ENCODE data around the gene CEP68. TPM values are rescaled to one million over a fixed set of nuclear protein-coding genes. Genes with fewer than 3 reads are reported as not detected.

The CEP68 gene
- total RNA-seq (2014; rRNA removed; shearing (Covaris generic)) (5.1 and 7.3 TPM in 2 replicates), polyA plus RNA-seq (2016; fragmentation: Nextera tagmentation; extraction: Ambion mirVana) (7.9 and 10.7 TPM in 2 replicates)

GRCh38 chr2:65056215-65057053 lies at the start of gene CEP68:
CEP68 (plus strand) TSS chr2:65056416; CDS start chr2:65069445, 13,029 bp downstream.
- Histone ChIP-seq H3K27ac (peak within 1 kb of the TSS; percentile 40), H3K79me2 (ENCODE audit: insufficient read depth) (peaks cover 47% of the 10 kb centered on the region), H3K4me3 (peak within 1 kb of the TSS; percentile 90), H4K20me1 (ENCODE audit: insufficient read depth) (no peaks in the 10 kb centered on the region), H3K9me2 (ENCODE audit: insufficient read depth) (no peaks in the 10 kb centered on the region), H2AFZ (peak within 1 kb of the TSS; percentile 98), H3K9ac (peak within 1 kb of the TSS; percentile 84), H3K27me3 (replicated peaks; ENCODE audit: insufficient read depth) (no peaks in the 10 kb centered on the region), H3K9me3 (ENCODE audit: low read depth) (no peaks in the 10 kb centered on the region), H3K36me3 (ENCODE audit: low read depth) (no peaks in the 10 kb centered on the region), H3K4me2 (ENCODE audit: unreplicated experiment) (peak within 1 kb of the TSS; percentile 98), H3F3A (ENCODE audit: insufficient read depth) (no peaks in the 10 kb centered on the region), H3K4me1 (ENCODE audit: insufficient read depth) (peaks cover 7% of the 10 kb centered on the region; the same call in 1 of the 2 replicates)
- in situ Hi-C loops (cut with MboI): loop anchor here (25.0 kb wide), 1 partner anchor 506 kb away; no protein-coding TSS in a partner anchor
- DNase-seq: peak; percentile 99
- TF ChIP-seq EZH2 (IDR thresholded peaks at IDR 0.05; ENCODE audit: insufficient read depth, poor library complexity, severe bottlenecking) (no peak), EZH2phosphoT487 (IDR thresholded peaks at IDR 0.05; ENCODE audit: insufficient read depth, low read depth) (no peak)
- WGBS, 2 experiments (ENCODE audit: low coverage in 1 of 2, low lambda C conversion rate in 2 of 2, missing lambda C conversion rate in 2 of 2): 0 to 1% methylated on average over 60 to 74 of the region's 99 CpGs

- H3K9ac ChIP-seq: no peak overlapping the region
- 52 to 77% methylated on average over 1 of the region's 1 CpG for WGBS, 2 experiments (ENCODE audit: low coverage in 1 of 2, low lambda C conversion rate in 2 of 2, missing lambda C conversion rate in 2 of 2)
- H3K4me3 ChIP-seq: no peak overlapping the region
- no peaks in the 10 kb centered on the region for H3K79me2 ChIP-seq (ENCODE audit: insufficient read depth)
- no peaks in the 10 kb centered on the region for H3K9me3 ChIP-seq (ENCODE audit: low read depth)
- no peaks in the 10 kb centered on the region for H3K9me2 ChIP-seq (ENCODE audit: insufficient read depth)
- in situ Hi-C loops (cut with MboI): no loop called here
- TF ChIP-seq EZH2 (IDR thresholded peaks at IDR 0.05; ENCODE audit: insufficient read depth, poor library complexity, severe bottlenecking) (no peak), EZH2phosphoT487 (IDR thresholded peaks at IDR 0.05; ENCODE audit: insufficient read depth, low read depth) (no peak)
- H3K36me3 ChIP-seq (ENCODE audit: low read depth): peaks cover 50% of the 10 kb centered on the region
- no peak overlapping the region for H3K27ac ChIP-seq
- H3K4me2 ChIP-seq (ENCODE audit: unreplicated experiment): no peak overlapping the region
- no peaks in the 10 kb centered on the region for H4K20me1 ChIP-seq (ENCODE audit: insufficient read depth)
- H3K27me3 ChIP-seq (replicated peaks; ENCODE audit: insufficient read depth): no peaks in the 10 kb centered on the region
- no peak overlapping the region for H2AFZ ChIP-seq
- H3K4me1 ChIP-seq (ENCODE audit: insufficient read depth): no peaks in the 10 kb centered on the region
- H3F3A ChIP-seq (ENCODE audit: insufficient read depth): no peaks in the 10 kb centered on the region
- DNase-seq: no peak
These were observed 42.4 kb upstream of the CEP68 start for GRCh38 chr2:65013776-65014175.

- Histone ChIP-seq H3K27ac (no peak overlapping the region), H3K79me2 (ENCODE audit: insufficient read depth) (no peaks in the 10 kb centered on the region), H3F3A (ENCODE audit: insufficient read depth) (no peaks in the 10 kb centered on the region), H3K27me3 (replicated peaks; ENCODE audit: insufficient read depth) (no peaks in the 10 kb centered on the region), H3K9ac (no peak overlapping the region), H2AFZ (no peak overlapping the region), H3K4me1 (ENCODE audit: insufficient read depth) (no peaks in the 10 kb centered on the region), H3K36me3 (ENCODE audit: low read depth) (peaks cover 50% of the 10 kb centered on the region), H3K4me2 (ENCODE audit: unreplicated experiment) (no peak overlapping the region), H4K20me1 (ENCODE audit: insufficient read depth) (no peaks in the 10 kb centered on the region), H3K4me3 (no peak overlapping the region), H3K9me2 (ENCODE audit: insufficient read depth) (no peaks in the 10 kb centered on the region), H3K9me3 (ENCODE audit: low read depth) (no peaks in the 10 kb centered on the region)
- in situ Hi-C loops (cut with MboI): no loop called here
- 87 to 90% methylated on average over 5 of the region's 5 CpGs for WGBS, 2 experiments (ENCODE audit: low coverage in 1 of 2, low lambda C conversion rate in 2 of 2, missing lambda C conversion rate in 2 of 2)
- peak; percentile 21 for DNase-seq
- TF ChIP-seq EZH2 (IDR thresholded peaks at IDR 0.05; ENCODE audit: insufficient read depth, poor library complexity, severe bottlenecking): no peak
These were observed 40.5 kb upstream of the CEP68 start for GRCh38 chr2:65015731-65016130.

- in situ Hi-C loops (cut with MboI): no loop called here
- Histone ChIP-seq H2AFZ (no peak overlapping the region), H3F3A (ENCODE audit: insufficient read depth) (no peaks in the 10 kb centered on the region), H3K27me3 (replicated peaks; ENCODE audit: insufficient read depth) (no peaks in the 10 kb centered on the region), H3K4me2 (ENCODE audit: unreplicated experiment) (no peak overlapping the region), H3K9me2 (ENCODE audit: insufficient read depth) (no peaks in the 10 kb centered on the region), H3K79me2 (ENCODE audit: insufficient read depth) (no peaks in the 10 kb centered on the region), H3K27ac (no peak overlapping the region), H4K20me1 (ENCODE audit: insufficient read depth) (no peaks in the 10 kb centered on the region), H3K4me1 (ENCODE audit: insufficient read depth) (no peaks in the 10 kb centered on the region), H3K4me3 (no peak overlapping the region), H3K36me3 (ENCODE audit: low read depth) (peaks cover 48% of the 10 kb centered on the region), H3K9me3 (ENCODE audit: low read depth) (no peaks in the 10 kb centered on the region), H3K9ac (no peak overlapping the region)
- TF ChIP-seq EZH2phosphoT487 (IDR thresholded peaks at IDR 0.05; ENCODE audit: insufficient read depth, low read depth) (no peak), EZH2 (IDR thresholded peaks at IDR 0.05; ENCODE audit: insufficient read depth, poor library complexity, severe bottlenecking) (no peak)
- DNase-seq: no peak
- WGBS, 2 experiments (ENCODE audit: low coverage in 1 of 2, low lambda C conversion rate in 2 of 2, missing lambda C conversion rate in 2 of 2): 85 to 91% methylated on average over 6 of the region's 6 CpGs
These were observed 39.4 kb upstream of the CEP68 start for GRCh38 chr2:65016789-65017188.
